ENCODE measurements around the gene HTR3C.

Gene HTR3C

DNA sequence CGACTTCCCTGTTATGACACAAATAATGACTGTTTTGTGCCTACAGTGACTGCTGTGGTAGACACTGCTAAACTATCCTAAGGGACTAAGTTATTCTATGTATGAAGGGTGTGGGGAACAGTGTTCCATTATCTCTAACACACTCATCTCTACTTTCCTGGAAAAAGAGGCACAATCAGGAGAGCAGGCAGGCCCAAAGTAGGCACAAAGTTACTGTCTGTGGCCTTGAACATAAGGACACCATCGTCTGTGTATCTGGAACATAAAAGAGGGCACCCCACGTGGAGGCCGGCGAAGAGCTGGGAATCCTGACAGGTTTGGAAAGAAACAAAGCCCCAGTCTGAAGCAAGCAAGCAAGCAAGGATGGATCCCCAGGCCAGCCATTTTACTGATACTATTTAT is 36.7 kb upstream of the HTR3C start:
- H3K4me1 ChIP-seq (ENCODE audit: low read depth, poor library complexity, severe bottlenecking): peaks cover 7% of the 10 kb centered on the region
- H3K27ac ChIP-seq: no peak overlapping the region

DNA sequence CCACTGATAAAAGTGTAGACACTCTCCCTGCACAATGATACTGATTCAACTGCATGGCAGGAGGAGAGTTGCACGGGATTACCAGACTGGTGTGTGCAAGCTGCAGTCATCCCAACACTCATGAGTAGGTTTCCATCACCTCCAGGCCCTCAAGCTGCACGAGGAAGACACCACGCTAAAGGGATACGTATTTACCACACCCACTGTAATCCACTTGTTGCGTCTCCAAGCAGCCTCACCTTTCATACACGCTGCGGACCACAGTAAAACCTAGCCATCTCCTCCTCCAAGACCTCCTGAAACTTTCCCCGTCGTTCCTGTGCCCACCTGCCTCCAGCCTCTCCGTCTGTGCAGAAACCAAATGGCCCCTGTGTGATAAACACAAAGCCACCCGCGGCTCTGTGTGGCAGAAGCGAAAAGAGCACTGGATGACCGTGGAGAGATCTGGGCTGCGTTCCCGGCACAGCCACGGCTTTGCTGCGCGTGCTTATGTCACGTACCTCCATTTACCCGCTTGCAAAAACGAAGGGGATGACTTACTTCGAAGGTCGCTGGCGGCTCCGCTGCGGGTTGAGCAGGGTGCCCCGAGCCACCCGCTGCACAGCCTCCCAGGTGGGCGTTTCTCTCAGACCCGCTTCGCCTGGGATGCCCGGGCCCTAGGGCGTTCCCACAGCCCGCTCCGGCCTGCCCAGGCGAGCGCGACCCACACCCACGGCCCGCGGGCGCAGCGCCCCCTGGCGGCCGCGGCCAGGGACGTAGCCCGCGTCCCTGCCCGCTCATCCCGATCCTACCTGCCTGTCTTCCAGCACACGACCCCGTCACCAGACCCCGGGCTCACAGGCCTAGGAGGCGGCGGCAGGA is 35.8 kb upstream of the HTR3C start:
- peak overlapping the region; percentile 86 for H2AFZ ChIP-seq (ENCODE audit: low read depth)
- H3K4me3 ChIP-seq (IDR thresholded peaks at IDR 0.05; ENCODE audit: insufficient read depth, low read depth, low read length): peak overlapping the region; percentile 98
- H3K27me3 ChIP-seq (ENCODE audit: insufficient read depth, low read depth): no peaks in the 10 kb centered on the region
- TF ChIP-seq, protein P1, sequence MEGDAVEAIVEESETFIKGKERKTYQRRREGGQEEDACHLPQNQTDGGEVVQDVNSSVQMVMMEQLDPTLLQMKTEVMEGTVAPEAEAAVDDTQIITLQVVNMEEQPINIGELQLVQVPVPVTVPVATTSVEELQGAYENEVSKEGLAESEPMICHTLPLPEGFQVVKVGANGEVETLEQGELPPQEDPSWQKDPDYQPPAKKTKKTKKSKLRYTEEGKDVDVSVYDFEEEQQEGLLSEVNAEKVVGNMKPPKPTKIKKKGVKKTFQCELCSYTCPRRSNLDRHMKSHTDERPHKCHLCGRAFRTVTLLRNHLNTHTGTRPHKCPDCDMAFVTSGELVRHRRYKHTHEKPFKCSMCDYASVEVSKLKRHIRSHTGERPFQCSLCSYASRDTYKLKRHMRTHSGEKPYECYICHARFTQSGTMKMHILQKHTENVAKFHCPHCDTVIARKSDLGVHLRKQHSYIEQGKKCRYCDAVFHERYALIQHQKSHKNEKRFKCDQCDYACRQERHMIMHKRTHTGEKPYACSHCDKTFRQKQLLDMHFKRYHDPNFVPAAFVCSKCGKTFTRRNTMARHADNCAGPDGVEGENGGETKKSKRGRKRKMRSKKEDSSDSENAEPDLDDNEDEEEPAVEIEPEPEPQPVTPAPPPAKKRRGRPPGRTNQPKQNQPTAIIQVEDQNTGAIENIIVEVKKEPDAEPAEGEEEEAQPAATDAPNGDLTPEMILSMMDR (conservative IDR thresholded peaks at IDR 0.05; ENCODE audit: low read depth, low read length): peak; percentile 98
- peak overlapping the region; percentile 58 for H3K4me2 ChIP-seq
- H3K36me3 ChIP-seq (ENCODE audit: insufficient read depth): no peaks in the 10 kb centered on the region; the same call in 1 of the 2 replicates
- no peaks in the 10 kb centered on the region for H4K20me1 ChIP-seq (ENCODE audit: insufficient read depth)
- peaks cover 7% of the 10 kb centered on the region for H3K4me1 ChIP-seq (ENCODE audit: low read depth, poor library complexity, severe bottlenecking)
- H3K9ac ChIP-seq: peak overlapping the region; percentile 63; the same call in 1 of the 2 replicates
- peaks cover 4% of the 10 kb centered on the region for H3K79me2 ChIP-seq (ENCODE audit: insufficient read depth, low read depth)
- no peak overlapping the region for H3K27ac ChIP-seq

More for the DNA sequence above, 36.7 kb upstream of the HTR3C start:
- TF ChIP-seq, protein P1 (conservative IDR thresholded peaks at IDR 0.05; ENCODE audit: low read depth, low read length): no peak
- no peak overlapping the region for H3K4me2 ChIP-seq
- no peak overlapping the region for H2AFZ ChIP-seq (ENCODE audit: low read depth)
- no peaks in the 10 kb centered on the region for H3K27me3 ChIP-seq (ENCODE audit: insufficient read depth, low read depth)
- no peak overlapping the region for H3K4me3 ChIP-seq (IDR thresholded peaks at IDR 0.05; ENCODE audit: insufficient read depth, low read depth, low read length)
- no peak overlapping the region for H3K9ac ChIP-seq
- no peaks in the 10 kb centered on the region for H4K20me1 ChIP-seq (ENCODE audit: insufficient read depth)
- no peaks in the 10 kb centered on the region; the same call in 1 of the 2 replicates for H3K36me3 ChIP-seq (ENCODE audit: insufficient read depth)
- peaks cover 4% of the 10 kb centered on the region for H3K79me2 ChIP-seq (ENCODE audit: insufficient read depth, low read depth)

DNA sequence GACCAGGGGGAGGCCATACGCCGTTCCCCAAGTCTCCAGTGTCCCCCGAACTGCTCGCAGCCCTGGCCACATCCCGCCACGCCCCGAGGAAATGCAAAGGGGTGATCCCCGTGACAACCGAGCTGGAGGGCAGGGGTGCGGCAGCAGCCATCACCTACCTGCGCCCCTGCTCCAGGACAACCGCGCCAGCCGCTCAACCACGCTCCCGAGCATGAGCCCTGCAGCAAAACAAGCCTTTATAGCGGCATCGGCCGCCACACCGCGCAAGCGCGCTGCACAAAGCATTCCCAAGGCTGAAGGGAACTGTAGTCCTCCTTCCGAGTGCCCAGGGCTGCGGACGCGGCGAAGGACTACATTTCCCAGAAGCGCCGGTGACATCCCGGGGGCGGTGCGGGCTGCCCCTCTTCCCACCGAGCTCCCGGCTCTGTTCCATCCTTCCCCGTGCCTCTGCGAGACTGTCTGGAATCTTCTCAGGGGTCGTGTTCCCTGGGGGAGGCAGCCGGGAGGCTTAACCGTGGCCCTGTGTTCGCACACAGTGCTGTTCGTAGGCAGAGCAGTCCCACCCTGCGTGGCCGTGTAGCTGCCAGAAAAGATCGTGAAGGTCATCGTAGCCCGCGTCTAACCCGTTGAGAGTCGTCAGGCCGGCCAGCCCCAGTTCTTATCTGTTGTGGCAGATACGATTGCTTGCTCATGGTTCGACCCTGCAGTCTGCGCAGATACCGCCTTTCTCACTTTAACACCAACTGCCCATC is 35.0 kb upstream of the HTR3C start, which contains the start of gene ABCC5:
TSS of gene ABCC5 (minus strand) at position 213 of the 752 bp plus-strand sequence. CDS start 3,492 bp downstream, outside the sequence.
- Histone ChIP-seq H3K4me1 (ENCODE audit: low read depth, poor library complexity, severe bottlenecking) (peaks cover 7% of the 10 kb centered on the region), H3K79me2 (ENCODE audit: insufficient read depth, low read depth) (peaks cover 4% of the 10 kb centered on the region), H3K4me2 (peak within 1 kb of the TSS; percentile 65), H3K27ac (no peak within 1 kb of the TSS), H3K36me3 (ENCODE audit: insufficient read depth) (no peaks in the 10 kb centered on the region; the same call in 1 of the 2 replicates), H3K27me3 (ENCODE audit: insufficient read depth, low read depth) (no peaks in the 10 kb centered on the region), H4K20me1 (ENCODE audit: insufficient read depth) (no peaks in the 10 kb centered on the region), H3K9ac (peak within 1 kb of the TSS; percentile 63; the same call in 1 of the 2 replicates), H3K4me3 (IDR thresholded peaks at IDR 0.05; ENCODE audit: insufficient read depth, low read depth, low read length) (peak within 1 kb of the TSS; percentile 98), H2AFZ (ENCODE audit: low read depth) (peak within 1 kb of the TSS; percentile 86)
- TF ChIP-seq, protein P1 (conservative IDR thresholded peaks at IDR 0.05; ENCODE audit: low read depth, low read length): peak; percentile 76

DNA sequence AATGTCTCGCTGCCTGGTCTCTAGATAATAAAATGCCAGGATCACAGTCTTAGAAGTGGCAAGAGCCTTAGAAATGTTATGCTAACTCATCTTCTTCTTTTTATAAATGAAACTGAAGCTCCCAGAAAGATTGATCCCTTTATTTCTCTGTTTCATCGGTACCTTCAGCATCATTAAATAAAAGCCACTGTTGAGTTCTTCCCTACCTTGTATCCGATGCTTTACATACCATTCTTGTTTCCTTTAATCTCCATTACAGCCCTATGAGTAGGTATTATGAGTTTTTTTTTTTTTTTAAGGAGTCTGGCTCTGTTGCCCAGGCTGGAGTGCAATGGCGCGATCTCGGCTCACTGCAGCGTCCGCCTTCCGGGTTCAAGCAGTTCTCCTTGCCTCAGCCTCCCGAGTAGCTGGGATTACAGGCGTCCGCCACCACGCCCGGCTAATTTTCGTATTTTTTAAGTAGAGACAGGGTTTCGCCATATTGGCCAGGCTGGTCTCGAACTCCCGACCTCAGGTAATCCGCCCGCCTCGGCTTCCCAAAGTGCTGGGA is 34.3 kb upstream of the HTR3C start:
- Histone ChIP-seq H2AFZ (ENCODE audit: low read depth) (peak overlapping the region; percentile 86), H3K27me3 (ENCODE audit: insufficient read depth, low read depth) (no peaks in the 10 kb centered on the region), H3K4me1 (ENCODE audit: low read depth, poor library complexity, severe bottlenecking) (peaks cover 7% of the 10 kb centered on the region), H3K79me2 (ENCODE audit: insufficient read depth, low read depth) (peaks cover 4% of the 10 kb centered on the region), H3K36me3 (ENCODE audit: insufficient read depth) (no peaks in the 10 kb centered on the region; the same call in 1 of the 2 replicates), H4K20me1 (ENCODE audit: insufficient read depth) (no peaks in the 10 kb centered on the region), H3K27ac (no peak overlapping the region), H3K9ac (peak overlapping the region; percentile 63; the same call in 1 of the 2 replicates), H3K4me2 (peak overlapping the region; percentile 65), H3K4me3 (IDR thresholded peaks at IDR 0.05; ENCODE audit: insufficient read depth, low read depth, low read length) (peak overlapping the region; percentile 95)
- TF ChIP-seq, protein P1 (conservative IDR thresholded peaks at IDR 0.05; ENCODE audit: low read depth, low read length): no peak

All from KMS-11 (cell line).